Transverse colon (tissue), 4 donors: ENCODE measurements around the gene NUP93. TPM values are rescaled to one million over a fixed set of nuclear protein-coding genes. Genes with fewer than 3 reads are reported as not detected.

Source experiments
- DNase-seq: peaks from one replicate; pipeline ENCODE4 v3.0.0-alpha.2; 2019
- H3K27ac ChIP-seq, 4 donors: fragments of 200-600 bp; sonication (generic); 2 replicates each; pipeline ENCODE4 v1.5.1; 2016 to 2018; ENCODE audit warnings: inconsistent platforms in 4 of 4
- H3K27me3 ChIP-seq: fragments of 200-600 bp; sonication (generic); 2 replicates; pipeline ENCODE4 v1.5.1; 2017; ENCODE audit warnings: inconsistent platforms
- H3K36me3 ChIP-seq, 4 donors: fragments of 200-600 bp; sonication (generic); 2 replicates each; pipeline ENCODE4 v1.5.1; 2017 to 2019; ENCODE audit warnings: inconsistent platforms in 4 of 4
- H3K4me1 ChIP-seq, 4 donors: fragments of 200-600 bp; sonication (generic); 2 replicates each; pipeline ENCODE4 v1.5.1; 2017 to 2020; ENCODE audit warnings: inconsistent platforms in 4 of 4
- H3K4me3 ChIP-seq, 4 donors: fragments of 200-600 bp; sonication (generic); 1 replicate in 1 of 4; 2 replicates in 3 of 4; pipeline versions ENCODE4 v1.5.1 to v1.6.1; 2017 to 2019; ENCODE audit warnings: inconsistent platforms in 4 of 4
- H3K9me3 ChIP-seq, 2 donors: fragments of 200-600 bp; sonication (generic); 2 replicates each; pipeline ENCODE4 v1.5.1; 2017 to 2019; ENCODE audit warnings: inconsistent platforms in 2 of 2
- EP300 ChIP-seq: sonication (generic); formaldehyde crosslinking; IDR thresholded peaks from one replicate; pipeline ENCODE4 v1.6.1; 2017; ENCODE audit warnings: antibody characterized with exemption, low read depth
- POLR2A ChIP-seq: fragments of 450-650 bp; IDR thresholded peaks from one replicate; pipeline ENCODE4 v1.6.1; 2016; ENCODE audit warnings: antibody characterized with exemption, mild to moderate bottlenecking, moderate library complexity
- POLR2AphosphoS5 ChIP-seq, 3 donors: sonication (generic); formaldehyde crosslinking; IDR thresholded peaks; one replicate each; pipeline ENCODE4 v1.6.1; 2016; ENCODE audit warnings: antibody characterized with exemption in 3 of 3
- WGBS, 2 donors: methylation state at CpG; one replicate each; pipeline ENCODE4 v1.1.5; 2018; ENCODE audit warnings: low coverage in 1 of 2; 5-methylcytosine and 5-hydroxymethylcytosine counted together
- in situ Hi-C, 4 donors: fragments of 200-750 bp; cut with MboI; loops; one replicate each; pipeline versions ENCODE4 v1.15.0 to v1.15.1; 2017; ENCODE audit warnings: low sequenced_read_pairs in 3 of 4, low pct_ligation_motif_present in 1 of 4, low pct_unique_long_range_greater_than_20kb in 1 of 4
- intact Hi-C: fragments of 100-400 bp; cut with DNase I; formaldehyde crosslinking; loops from one replicate; pipeline ENCODE4 v1.15.1; 2023; ENCODE audit warnings: low total_unique reads
- total RNA-seq, 4 donors: library from RNA; depleted of rRNA; stranded (reverse); fragments of >200 nt; gene quantifications; one replicate each; pipeline ENCODE4 v1.1.0, GENCODE V29; 2016
- TF ChIP-seq, protein P1 (sequence below), 5 experiments: fragments of 200-600 bp in 3 of 5; fragments of 450-650 bp in 2 of 5; sonication (generic) in 3 of 5; IDR thresholded peaks; 1 replicate in 2 of 5; 2 replicates in 3 of 5; pipeline ENCODE4 v1.5.1; 2016 to 2017; ENCODE audit warnings: antibody characterized with exemption in 5 of 5, inconsistent platforms in 3 of 5, mild to moderate bottlenecking in 2 of 5, moderate library complexity in 1 of 5

NUP93 gene
- total RNA-seq, 4 donors from 2014 or later, result 8.6 to 42.4 (median 20.6) TPM

DNA sequence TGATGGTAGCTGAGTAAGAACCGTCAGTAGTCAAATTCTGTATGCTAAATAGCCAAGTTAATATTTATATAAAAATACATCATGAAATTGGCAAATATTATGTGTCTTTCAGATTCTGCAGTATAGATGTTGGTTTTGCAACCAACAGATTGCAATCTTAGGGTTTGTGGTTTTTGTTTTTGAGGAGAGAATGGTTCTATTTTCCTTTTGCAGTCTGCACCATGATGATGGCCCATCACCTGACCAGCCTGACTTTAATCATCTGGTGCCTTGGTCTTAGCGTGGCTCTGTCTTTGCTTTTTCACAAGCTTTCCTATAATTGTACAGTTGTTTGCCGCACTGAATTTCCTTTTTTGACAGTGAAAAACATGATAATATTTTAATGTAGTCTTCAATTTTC is 50.7 kb downstream of the NUP93 start:
- Histone ChIP-seq H3K27ac (no peak overlapping the region), H3K9me3 (no peaks in the 10 kb centered on the region), H3K4me3 (no peak overlapping the region), H3K36me3 (no peaks in the 10 kb centered on the region), H3K27me3 (no peaks in the 10 kb centered on the region), H3K4me1 (peaks cover 0 to 15% (median 5%) of the 10 kb centered on the region in 4 donors)
- no peak for TF ChIP-seq POLR2A
- no peak for TF ChIP-seq POLR2AphosphoS5 (IDR thresholded peaks at IDR 0.05)
- TF ChIP-seq EP300, result no peak
- TF ChIP-seq, protein P1, sequence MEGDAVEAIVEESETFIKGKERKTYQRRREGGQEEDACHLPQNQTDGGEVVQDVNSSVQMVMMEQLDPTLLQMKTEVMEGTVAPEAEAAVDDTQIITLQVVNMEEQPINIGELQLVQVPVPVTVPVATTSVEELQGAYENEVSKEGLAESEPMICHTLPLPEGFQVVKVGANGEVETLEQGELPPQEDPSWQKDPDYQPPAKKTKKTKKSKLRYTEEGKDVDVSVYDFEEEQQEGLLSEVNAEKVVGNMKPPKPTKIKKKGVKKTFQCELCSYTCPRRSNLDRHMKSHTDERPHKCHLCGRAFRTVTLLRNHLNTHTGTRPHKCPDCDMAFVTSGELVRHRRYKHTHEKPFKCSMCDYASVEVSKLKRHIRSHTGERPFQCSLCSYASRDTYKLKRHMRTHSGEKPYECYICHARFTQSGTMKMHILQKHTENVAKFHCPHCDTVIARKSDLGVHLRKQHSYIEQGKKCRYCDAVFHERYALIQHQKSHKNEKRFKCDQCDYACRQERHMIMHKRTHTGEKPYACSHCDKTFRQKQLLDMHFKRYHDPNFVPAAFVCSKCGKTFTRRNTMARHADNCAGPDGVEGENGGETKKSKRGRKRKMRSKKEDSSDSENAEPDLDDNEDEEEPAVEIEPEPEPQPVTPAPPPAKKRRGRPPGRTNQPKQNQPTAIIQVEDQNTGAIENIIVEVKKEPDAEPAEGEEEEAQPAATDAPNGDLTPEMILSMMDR (IDR thresholded peaks at IDR 0.05), result no peak
- intact Hi-C loops, result no loop called here
- DNase-seq, result no peak
- in situ Hi-C loops, result no loop called here
- 85 to 92% methylated on average over 3 of the region's 3 CpGs for WGBS, 2 donors

DNA sequence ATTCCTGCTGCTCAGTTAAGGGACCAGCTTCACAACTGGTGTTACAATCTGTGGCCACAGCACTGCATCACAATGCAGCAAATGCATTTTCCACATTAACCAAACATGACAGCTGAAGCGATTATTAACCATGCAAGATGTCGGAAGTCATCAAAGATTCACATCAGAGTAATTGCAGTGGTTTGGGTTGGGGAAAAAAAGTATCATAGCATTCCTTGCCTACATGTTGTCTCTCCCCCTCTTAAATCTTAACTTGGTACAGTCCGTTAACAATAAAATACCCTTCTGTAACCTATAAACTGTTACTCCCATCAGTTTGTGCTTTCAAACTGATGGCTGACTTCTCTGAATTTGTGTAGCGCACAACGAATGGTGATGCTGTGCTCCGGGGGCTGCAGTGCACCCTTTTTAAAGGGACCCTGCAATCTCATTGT is 51.6 kb downstream of the NUP93 start:
- Histone ChIP-seq H3K27ac (no peak overlapping the region), H3K4me1 (peaks cover 0 to 9% (median 3%) of the 10 kb centered on the region in 4 donors), H3K36me3 (no peaks in the 10 kb centered on the region), H3K9me3 (no peaks in the 10 kb centered on the region), H3K27me3 (no peaks in the 10 kb centered on the region), H3K4me3 (no peak overlapping the region)
- 92 to 100% methylated on average over 2 to 6 of the region's 6 CpGs for WGBS, 2 donors
- in situ Hi-C loops (no loop called here), intact Hi-C loops (no loop called here)
- no peak for DNase-seq
- TF ChIP-seq POLR2A (no peak), EP300 (no peak), POLR2AphosphoS5 (IDR thresholded peaks at IDR 0.05) (no peak)
- TF ChIP-seq, protein P1 (IDR thresholded peaks at IDR 0.05), result no peak

DNA sequence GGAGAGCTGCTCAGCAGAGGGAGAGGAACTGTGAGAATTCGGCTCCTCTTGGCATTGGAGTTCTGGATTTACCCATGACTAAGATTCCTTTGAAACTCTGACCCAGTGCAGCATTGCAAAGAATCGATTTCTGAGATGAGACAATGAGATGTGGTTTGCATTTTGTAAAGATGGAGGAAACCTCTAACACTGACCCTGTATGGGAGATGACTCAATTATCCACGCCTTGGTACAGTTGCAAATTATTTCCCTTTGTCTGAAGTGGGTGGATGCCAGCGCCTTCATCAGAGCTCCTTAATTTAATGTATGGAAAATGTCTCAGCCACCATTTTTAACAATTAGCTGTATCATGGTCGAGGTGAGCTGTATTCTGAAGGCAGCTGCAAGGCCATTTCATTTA is 53.4 kb downstream of the NUP93 start:
- H3K27me3 ChIP-seq, result no peaks in the 10 kb centered on the region
- H3K9me3 ChIP-seq, result no peaks in the 10 kb centered on the region
- no peak overlapping the region for H3K4me3 ChIP-seq
- no peak overlapping the region for H3K27ac ChIP-seq
- intact Hi-C loops (no loop called here), in situ Hi-C loops (no loop called here)
- TF ChIP-seq POLR2A (no peak), EP300 (no peak), POLR2AphosphoS5 (IDR thresholded peaks at IDR 0.05) (no peak)
- TF ChIP-seq, protein P1 (IDR thresholded peaks at IDR 0.05), result no peak
- 78 to 86% methylated on average over 5 of the region's 5 CpGs for WGBS, 2 donors
- H3K4me1 ChIP-seq, result no peaks in the 10 kb centered on the region
- no peak for DNase-seq
- no peaks in the 10 kb centered on the region for H3K36me3 ChIP-seq

DNA sequence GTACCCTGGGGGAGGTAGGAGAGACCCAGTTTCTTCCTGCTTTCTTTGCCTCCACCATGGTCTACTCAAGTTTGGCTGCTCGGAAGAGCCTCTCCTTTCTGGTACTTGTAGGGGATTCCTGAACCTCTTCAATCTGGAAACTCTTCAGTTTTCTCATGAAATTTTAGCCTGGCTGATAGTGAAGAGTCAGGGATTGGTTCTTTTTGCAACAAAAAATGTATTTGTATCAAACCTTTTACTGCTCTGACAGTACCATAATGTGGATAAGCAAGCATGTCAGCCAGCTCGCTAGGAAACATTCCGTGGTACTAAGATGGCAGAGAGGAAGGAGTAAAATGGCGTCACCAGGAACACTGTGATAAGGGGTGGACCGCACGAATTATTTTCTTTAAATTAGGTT is 55.4 kb downstream of the NUP93 start:
- Histone ChIP-seq H3K9me3 (no peaks in the 10 kb centered on the region), H3K36me3 (no peaks in the 10 kb centered on the region), H3K4me3 (no peak overlapping the region), H3K27ac (no peak overlapping the region), H3K4me1 (no peaks in the 10 kb centered on the region), H3K27me3 (no peaks in the 10 kb centered on the region)
- 95 to 98% methylated on average over 6 of the region's 6 CpGs for WGBS, 2 donors
- intact Hi-C loops (no loop called here), in situ Hi-C loops (no loop called here)
- no peak for TF ChIP-seq EP300
- no peak for TF ChIP-seq POLR2A
- TF ChIP-seq POLR2AphosphoS5 (IDR thresholded peaks at IDR 0.05), result no peak
- TF ChIP-seq, protein P1 (IDR thresholded peaks at IDR 0.05), result no peak
- no peak for DNase-seq
